Activated CD8-positive, alpha-beta T cell treated with anti-CD3 and anti-CD28 coated beads for 36 hours (primary cell): ENCODE data around the gene CDK15. TPM values are rescaled to one million over a fixed set of nuclear protein-coding genes. Genes with fewer than 3 reads are reported as not detected.

ENCODE experiments used
- ATAC-seq: fragments of 200-7000 bp; cut with Tn5 transposase; one replicate; pipeline ENCODE4 v1.10.0; 2021; ENCODE audit warnings: mild to moderate bottlenecking, moderate library complexity
- CTCF ChIA-PET: fragments of 350-600 bp; sonication (Branson Sonifier 250); formaldehyde crosslinking; loops from one replicate; lab custom pipeline; 2021; ENCODE audit warnings: antibody characterized with exemption; lab: Charles Lee
- POLR2A ChIA-PET: fragments of 350-600 bp; sonication (Branson Sonifier 250); formaldehyde crosslinking; loops from one replicate; lab custom pipeline; 2021; ENCODE audit warnings: antibody characterized with exemption; lab: Charles Lee
- DNase-seq: peaks from one replicate; pipeline ENCODE4 v3.0.0-alpha.2; 2020
- H3K27ac Mint-ChIP-seq: one replicate; pipeline ENCODE4 v1.8.0; 2021; ENCODE audit warnings: mild to moderate bottlenecking, mixed read lengths
- H3K27me3 Mint-ChIP-seq: one replicate; pipeline ENCODE4 v1.8.0; 2021; ENCODE audit warnings: mixed read lengths
- H3K36me3 Mint-ChIP-seq: one replicate; pipeline ENCODE4 v1.8.0; 2021; ENCODE audit warnings: low read depth, mixed read lengths
- H3K4me1 Mint-ChIP-seq: one replicate; pipeline ENCODE4 v1.8.0; 2021; ENCODE audit warnings: low read depth, mixed read lengths
- H3K4me3 Mint-ChIP-seq: one replicate; pipeline ENCODE4 v1.8.0; 2021; ENCODE audit warnings: mild to moderate bottlenecking, moderate library complexity, mixed read lengths
- H3K9me3 Mint-ChIP-seq: one replicate; pipeline ENCODE4 v1.8.0; 2021; ENCODE audit warnings: mixed read lengths
- intact Hi-C: fragments of 100-400 bp; cut with micrococcal nuclease; formaldehyde crosslinking; loops from one replicate; pipeline ENCODE4 v1.10.0; 2022
- total RNA-seq, 2 experiments: library from RNA; stranded (reverse); gene quantifications; one replicate each; pipeline ENCODE4 v1.2.3, GENCODE V29; 2021
- TF ChIP-seq, protein P1 (sequence below): fragments of 200-600 bp; IDR thresholded peaks from one replicate; pipeline ENCODE4 v1.8.0; 2022; ENCODE audit warnings: antibody characterized with exemption, mild to moderate bottlenecking

The CDK15 gene
- total RNA-seq, 2 experiments from 2014 or later: not detected

DNA sequence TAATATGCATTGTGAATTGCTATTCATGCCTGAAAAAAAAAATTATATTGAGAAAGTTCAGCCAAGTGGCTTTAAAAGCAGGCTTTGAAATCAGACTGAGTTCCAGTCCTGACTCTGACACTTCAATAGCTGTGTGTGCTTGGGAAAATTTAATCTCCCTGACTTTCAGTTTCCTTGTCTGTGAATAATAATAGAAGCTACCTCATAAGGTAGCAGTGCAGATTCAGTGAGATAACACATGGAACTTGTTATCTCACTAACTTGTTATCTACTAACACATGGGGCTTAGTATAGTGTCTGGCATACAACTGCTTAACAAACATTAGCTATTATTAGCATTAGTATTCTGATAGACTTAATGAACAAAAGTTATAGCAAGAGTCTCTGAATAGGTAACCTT is 40.5 kb upstream of the CDK15 start:
- TF ChIP-seq, protein P1, sequence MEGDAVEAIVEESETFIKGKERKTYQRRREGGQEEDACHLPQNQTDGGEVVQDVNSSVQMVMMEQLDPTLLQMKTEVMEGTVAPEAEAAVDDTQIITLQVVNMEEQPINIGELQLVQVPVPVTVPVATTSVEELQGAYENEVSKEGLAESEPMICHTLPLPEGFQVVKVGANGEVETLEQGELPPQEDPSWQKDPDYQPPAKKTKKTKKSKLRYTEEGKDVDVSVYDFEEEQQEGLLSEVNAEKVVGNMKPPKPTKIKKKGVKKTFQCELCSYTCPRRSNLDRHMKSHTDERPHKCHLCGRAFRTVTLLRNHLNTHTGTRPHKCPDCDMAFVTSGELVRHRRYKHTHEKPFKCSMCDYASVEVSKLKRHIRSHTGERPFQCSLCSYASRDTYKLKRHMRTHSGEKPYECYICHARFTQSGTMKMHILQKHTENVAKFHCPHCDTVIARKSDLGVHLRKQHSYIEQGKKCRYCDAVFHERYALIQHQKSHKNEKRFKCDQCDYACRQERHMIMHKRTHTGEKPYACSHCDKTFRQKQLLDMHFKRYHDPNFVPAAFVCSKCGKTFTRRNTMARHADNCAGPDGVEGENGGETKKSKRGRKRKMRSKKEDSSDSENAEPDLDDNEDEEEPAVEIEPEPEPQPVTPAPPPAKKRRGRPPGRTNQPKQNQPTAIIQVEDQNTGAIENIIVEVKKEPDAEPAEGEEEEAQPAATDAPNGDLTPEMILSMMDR: no peak
- DNase-seq (no peak), ATAC-seq (no peak)
- Mint-ChIP-seq H3K36me3 (peaks cover 14% of the 10 kb centered on the region), H3K9me3 (no peaks in the 10 kb centered on the region), H3K4me1 (no peaks in the 10 kb centered on the region), H3K27ac (no peak overlapping the region), H3K27me3 (no peaks in the 10 kb centered on the region), H3K4me3 (no peak overlapping the region)
- POLR2A ChIA-PET: no interaction called here
- CTCF ChIA-PET: no interaction called here
- intact Hi-C loops: no loop called here

GRCh38 chr2:201768918-201769317 is 37.4 kb upstream of the CDK15 start:
- no peak for DNase-seq
- TF ChIP-seq, protein P1: no peak
- no peaks in the 10 kb centered on the region for H3K9me3 Mint-ChIP-seq
- H3K4me1 Mint-ChIP-seq: peaks cover 5% of the 10 kb centered on the region
- H3K4me3 Mint-ChIP-seq: no peak overlapping the region
- H3K27me3 Mint-ChIP-seq: no peaks in the 10 kb centered on the region
- peaks cover 9% of the 10 kb centered on the region for H3K36me3 Mint-ChIP-seq
- ChIA-PET POLR2A (no interaction called here), CTCF (interaction anchor here (1.3 to 1.7 kb wide), 2 partner anchors 19 to 92 kb away, joined by 3 to 6 read pairs; no protein-coding TSS in a partner anchor)
- intact Hi-C loops: no loop called here
- no peak overlapping the region for H3K27ac Mint-ChIP-seq
- ATAC-seq: no peak

DNA sequence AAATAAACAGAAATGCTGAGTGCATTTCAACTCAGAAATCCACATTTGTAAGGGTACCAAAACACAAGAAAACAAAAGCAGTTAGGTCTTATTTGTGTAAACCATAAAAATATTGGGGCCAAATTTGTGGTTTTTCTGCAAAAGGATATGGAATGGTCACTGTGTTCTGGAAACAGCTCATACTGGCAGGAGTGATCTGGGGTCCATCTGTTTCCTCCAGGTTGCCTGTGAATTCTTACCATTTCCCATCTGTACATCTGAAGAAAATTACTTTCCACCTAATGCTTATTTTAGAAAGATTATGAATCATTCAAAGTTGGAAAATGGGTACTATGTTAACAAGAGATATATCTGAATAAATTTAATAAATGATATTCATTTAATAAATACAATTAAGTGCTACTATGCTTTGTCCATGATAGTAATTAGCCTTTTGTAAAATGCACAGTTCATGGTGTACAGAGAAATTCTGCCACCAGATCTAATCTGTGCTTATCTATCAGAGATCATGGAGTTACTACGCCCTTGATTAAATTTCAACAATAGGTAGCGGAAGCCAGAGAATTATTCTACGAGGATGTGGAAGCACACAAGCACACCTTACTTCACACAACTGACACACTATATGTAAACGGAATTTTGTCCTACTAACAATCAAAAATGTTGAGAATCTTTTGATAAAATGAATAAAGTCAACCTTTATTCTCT is 36.5 kb upstream of the CDK15 start:
- POLR2A ChIA-PET: no interaction called here
- Mint-ChIP-seq H3K27me3 (no peaks in the 10 kb centered on the region), H3K36me3 (peaks cover 9% of the 10 kb centered on the region), H3K27ac (no peak overlapping the region), H3K4me1 (peaks cover 12% of the 10 kb centered on the region), H3K4me3 (no peak overlapping the region), H3K9me3 (no peaks in the 10 kb centered on the region)
- CTCF ChIA-PET: no interaction called here
- intact Hi-C loops: no loop called here
- DNase-seq: no peak
- no peak for ATAC-seq
- TF ChIP-seq, protein P1: no peak

DNA sequence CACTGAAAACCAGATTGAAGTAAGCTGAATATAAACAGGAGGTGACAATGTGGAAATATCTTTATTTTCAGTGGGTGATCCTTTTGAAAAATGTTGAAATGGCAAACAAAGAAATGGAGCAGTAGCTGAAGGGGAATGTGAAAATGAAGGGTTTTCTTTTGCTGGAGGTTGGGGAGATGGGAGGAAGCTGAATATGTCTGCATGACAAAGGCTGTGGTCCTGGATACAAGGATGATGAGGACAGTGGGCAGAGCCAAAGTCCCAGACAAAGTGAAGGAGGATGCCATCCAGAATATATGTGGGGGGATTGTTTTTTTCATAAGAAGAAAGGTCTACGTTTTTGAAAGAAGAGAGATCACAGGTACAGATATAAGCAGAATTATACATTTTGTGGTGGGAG is 32.3 kb upstream of the CDK15 start:
- ChIA-PET CTCF (interaction anchor here (0.9 to 1.2 kb wide), 2 partner anchors 30 to 86 kb away, joined by 3 to 4 read pairs; no protein-coding TSS in a partner anchor), POLR2A (no interaction called here)
- H3K9me3 Mint-ChIP-seq: no peaks in the 10 kb centered on the region
- ATAC-seq (no peak), DNase-seq (no peak)
- H3K36me3 Mint-ChIP-seq: no peaks in the 10 kb centered on the region
- no peak overlapping the region for H3K4me3 Mint-ChIP-seq
- H3K27me3 Mint-ChIP-seq: no peaks in the 10 kb centered on the region
- intact Hi-C loops: no loop called here
- no peak overlapping the region for H3K27ac Mint-ChIP-seq
- H3K4me1 Mint-ChIP-seq: peaks cover 23% of the 10 kb centered on the region
- TF ChIP-seq, protein P1: no peak

DNA sequence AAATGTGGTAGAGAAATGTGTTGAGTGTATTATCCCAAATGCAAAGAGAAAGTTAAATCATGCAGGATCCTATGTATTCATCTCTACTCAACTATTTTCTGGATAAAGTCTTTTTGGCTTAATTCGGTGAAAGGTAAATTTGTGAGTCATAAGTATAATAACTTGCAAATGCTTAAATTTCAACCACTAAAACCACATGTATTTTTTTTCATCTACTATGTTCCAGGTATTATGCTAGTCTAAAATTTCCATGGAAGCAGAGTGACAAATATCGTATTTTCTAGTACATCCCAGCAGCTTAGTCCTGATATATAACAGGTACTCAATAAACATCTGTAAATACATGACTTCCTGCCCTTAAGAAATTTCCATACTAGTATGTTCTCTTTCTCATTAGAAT is 31.8 kb upstream of the CDK15 start:
- DNase-seq: no peak
- H3K27me3 Mint-ChIP-seq: no peaks in the 10 kb centered on the region
- H3K9me3 Mint-ChIP-seq: no peaks in the 10 kb centered on the region

More for the DNA sequence above, 31.8 kb upstream of the CDK15 start:
- peak; percentile 13 for ATAC-seq
- Mint-ChIP-seq H3K4me1 (peaks cover 25% of the 10 kb centered on the region), H3K4me3 (no peak overlapping the region), H3K36me3 (no peaks in the 10 kb centered on the region), H3K27ac (no peak overlapping the region)
- intact Hi-C loops: no loop called here
- TF ChIP-seq, protein P1: no peak
- POLR2A ChIA-PET: no interaction called here
- CTCF ChIA-PET: interaction anchor here (0.9 to 1.2 kb wide), 2 partner anchors 31 to 86 kb away, joined by 3 to 4 read pairs; no protein-coding TSS in a partner anchor
